Natural killer cell (primary cell): ENCODE measurements around the gene SPRY1. TPM values are rescaled to one million over a fixed set of nuclear protein-coding genes. Genes with fewer than 3 reads are reported as not detected.

Source experiments
- ATAC-seq, 3 donors: fragments of 150-1000 bp in 2 of 3; fragments of 200-7000 bp in 1 of 3; cut with Tn5 transposase; 1 replicate in 1 of 3; 2 replicates in 2 of 3; pipeline ENCODE4 v1.10.0; 2021; ENCODE audit warnings: mild to moderate bottlenecking in 2 of 3, moderate library complexity in 2 of 3
- DNase-seq, 2 donors: peaks; one replicate each; pipeline versions ENCODE4 v3.0.0 to v3.0.0-alpha.2; 2013 to 2021; ENCODE audit warnings: mixed read lengths in 1 of 2
- H3K27ac ChIP-seq: one replicate; pipeline ENCODE4 v1.5.1; 2013; ENCODE audit warnings: mild to moderate bottlenecking, low read length
- H3K27me3 ChIP-seq: one replicate; pipeline ENCODE4 v1.6.1; 2013; ENCODE audit warnings: low read length; ENCODE audit not compliant: control insufficient read depth, insufficient read depth
- H3K36me3 ChIP-seq: one replicate; pipeline ENCODE4 v1.6.1; 2013; ENCODE audit warnings: low read length; ENCODE audit not compliant: control insufficient read depth, insufficient read depth
- H3K4me1 ChIP-seq: one replicate; pipeline ENCODE4 v1.6.1; 2013; ENCODE audit warnings: low read length; ENCODE audit not compliant: control insufficient read depth, insufficient read depth
- H3K4me3 ChIP-seq: one replicate; pipeline ENCODE4 v1.5.1; 2013; ENCODE audit warnings: low read length
- H3K9me3 ChIP-seq: one replicate; pipeline ENCODE4 v1.6.1; 2013; ENCODE audit warnings: low read length; ENCODE audit not compliant: control insufficient read depth, insufficient read depth
- H3K27ac Mint-ChIP-seq, 2 donors: one replicate each; pipeline ENCODE4 v1.8.0; 2022; ENCODE audit warnings: mild to moderate bottlenecking in 2 of 2, mixed read lengths in 2 of 2, moderate library complexity in 1 of 2
- H3K27me3 Mint-ChIP-seq, 2 donors: one replicate each; pipeline ENCODE4 v1.8.0; 2022; ENCODE audit warnings: low read depth in 2 of 2, mixed read lengths in 2 of 2
- H3K36me3 Mint-ChIP-seq: one replicate; pipeline ENCODE4 v1.8.0; 2022; ENCODE audit warnings: mixed read lengths
- H3K4me1 Mint-ChIP-seq, 2 donors: one replicate each; pipeline ENCODE4 v1.8.0; 2022; ENCODE audit warnings: mixed read lengths in 2 of 2
- H3K4me3 Mint-ChIP-seq: one replicate; pipeline ENCODE4 v1.8.0; 2022; ENCODE audit warnings: mild to moderate bottlenecking, moderate library complexity, mixed read lengths
- H3K9me3 Mint-ChIP-seq, 2 donors: one replicate each; pipeline ENCODE4 v1.8.0; 2022; ENCODE audit warnings: mixed read lengths in 2 of 2
- WGBS: methylation state at CpG from one replicate; pipeline ENCODE4 v1.1.7; 2013; ENCODE audit warnings: missing lambda C conversion rate; ENCODE audit not compliant: insufficient coverage; 5-methylcytosine and 5-hydroxymethylcytosine counted together
- intact Hi-C: fragments of 100-400 bp; cut with micrococcal nuclease; formaldehyde crosslinking; loops from one replicate; pipeline ENCODE4 v1.14.2; 2022
- total RNA-seq, 4 donors: library from RNA; stranded (reverse); fragments of 120-200 nt in 1 of 4; gene quantifications; one replicate each; pipeline versions ENCODE4 v1.2.3 to v1.2.4, GENCODE V29; 2013 to 2022
- TF ChIP-seq, protein P1 (sequence below): fragments of 200-600 bp; IDR thresholded peaks from one replicate; pipeline ENCODE4 v1.8.0; 2022; ENCODE audit warnings: antibody characterized with exemption

SPRY1 gene
- total RNA-seq, 3 donors from 2014 or later (not counting 1 experiment from before 2014, with no cell fraction given) = 8.7 to 9.8 (median 9.5) TPM

- 100% methylated on average over 1 of the region's 1 CpG for WGBS
- H3K27ac Mint-ChIP-seq = no peak overlapping the region
- H3K36me3 Mint-ChIP-seq = no peaks in the 10 kb centered on the region
- H3K36me3 ChIP-seq = no peaks in the 10 kb centered on the region
- H3K9me3 ChIP-seq = no peaks in the 10 kb centered on the region
- no peak overlapping the region for H3K27ac ChIP-seq
- intact Hi-C loops = no loop called here
- H3K27me3 ChIP-seq = no peaks in the 10 kb centered on the region
- H3K4me1 Mint-ChIP-seq = peaks cover 0 to 10% of the 10 kb centered on the region in 2 donors
- H3K4me3 ChIP-seq = no peak overlapping the region
- no peaks in the 10 kb centered on the region for H3K4me1 ChIP-seq
- H3K9me3 Mint-ChIP-seq = no peaks in the 10 kb centered on the region
- TF ChIP-seq, protein P1, sequence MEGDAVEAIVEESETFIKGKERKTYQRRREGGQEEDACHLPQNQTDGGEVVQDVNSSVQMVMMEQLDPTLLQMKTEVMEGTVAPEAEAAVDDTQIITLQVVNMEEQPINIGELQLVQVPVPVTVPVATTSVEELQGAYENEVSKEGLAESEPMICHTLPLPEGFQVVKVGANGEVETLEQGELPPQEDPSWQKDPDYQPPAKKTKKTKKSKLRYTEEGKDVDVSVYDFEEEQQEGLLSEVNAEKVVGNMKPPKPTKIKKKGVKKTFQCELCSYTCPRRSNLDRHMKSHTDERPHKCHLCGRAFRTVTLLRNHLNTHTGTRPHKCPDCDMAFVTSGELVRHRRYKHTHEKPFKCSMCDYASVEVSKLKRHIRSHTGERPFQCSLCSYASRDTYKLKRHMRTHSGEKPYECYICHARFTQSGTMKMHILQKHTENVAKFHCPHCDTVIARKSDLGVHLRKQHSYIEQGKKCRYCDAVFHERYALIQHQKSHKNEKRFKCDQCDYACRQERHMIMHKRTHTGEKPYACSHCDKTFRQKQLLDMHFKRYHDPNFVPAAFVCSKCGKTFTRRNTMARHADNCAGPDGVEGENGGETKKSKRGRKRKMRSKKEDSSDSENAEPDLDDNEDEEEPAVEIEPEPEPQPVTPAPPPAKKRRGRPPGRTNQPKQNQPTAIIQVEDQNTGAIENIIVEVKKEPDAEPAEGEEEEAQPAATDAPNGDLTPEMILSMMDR = no peak
- ATAC-seq = no peak
- no peak overlapping the region for H3K4me3 Mint-ChIP-seq
- no peak for DNase-seq
- peaks cover 0 to 8% of the 10 kb centered on the region in 2 donors for H3K27me3 Mint-ChIP-seq
These were observed 34.5 kb upstream of the SPRY1 start for GRCh38 chr4:123362103-123362502.

DNA sequence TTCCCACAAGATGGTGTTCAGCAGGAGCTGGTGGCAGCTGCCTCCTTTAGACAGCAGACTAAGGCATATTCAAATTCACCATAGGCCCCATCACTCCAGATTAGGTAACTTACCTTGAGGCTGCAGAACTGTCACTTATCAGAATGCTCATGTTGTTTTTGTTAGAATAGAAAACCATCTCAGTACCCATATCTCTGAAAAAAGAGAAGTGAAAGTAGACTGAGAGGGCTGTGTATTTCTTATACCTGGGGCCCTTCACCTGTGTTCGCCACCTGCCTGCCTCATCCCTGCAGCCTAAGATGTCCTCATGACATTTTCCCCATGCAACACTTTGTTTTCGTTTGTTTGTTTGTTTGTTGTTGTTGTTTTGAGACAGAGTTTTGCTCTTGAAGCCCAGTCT is 32.9 kb upstream of the SPRY1 start:
- 92% methylated on average over 2 of the region's 2 CpGs for WGBS

DNA sequence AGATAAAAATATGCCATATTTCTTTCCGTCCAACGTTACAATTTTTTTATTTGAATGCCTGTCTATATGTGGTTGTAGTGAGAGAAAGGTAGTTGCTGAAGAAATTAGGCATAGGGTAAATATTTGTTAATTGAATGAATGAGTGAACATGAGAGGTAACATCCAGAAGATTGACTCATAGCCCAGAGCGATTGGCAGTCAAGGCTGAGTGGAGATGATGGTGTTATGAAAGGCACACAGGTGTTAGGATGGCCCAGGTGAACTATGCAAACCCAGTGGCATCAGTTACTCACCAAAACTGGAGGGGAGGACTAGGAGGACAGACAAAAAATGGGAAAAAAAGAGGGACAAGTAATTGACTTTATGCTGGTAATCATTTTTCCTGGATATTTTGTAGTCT is 31.7 kb upstream of the SPRY1 start:
- no peak overlapping the region for H3K4me3 Mint-ChIP-seq
- ATAC-seq = no peak
- 88% methylated on average over 3 of the region's 3 CpGs for WGBS
- intact Hi-C loops = no loop called here
- no peaks in the 10 kb centered on the region for H3K9me3 Mint-ChIP-seq
- TF ChIP-seq, protein P1 = no peak
- DNase-seq = no peak
- Histone ChIP-seq H3K4me3 (no peak overlapping the region), H3K36me3 (no peaks in the 10 kb centered on the region), H3K27me3 (no peaks in the 10 kb centered on the region), H3K27ac (no peak overlapping the region), H3K9me3 (no peaks in the 10 kb centered on the region), H3K4me1 (no peaks in the 10 kb centered on the region)
- H3K27ac Mint-ChIP-seq = no peak overlapping the region
- no peaks in the 10 kb centered on the region for H3K36me3 Mint-ChIP-seq
- peaks cover 0 to 6% of the 10 kb centered on the region in 2 donors for H3K27me3 Mint-ChIP-seq
- peaks cover 0 to under 1% of the 10 kb centered on the region in 2 donors for H3K4me1 Mint-ChIP-seq

More for the DNA sequence above, 32.9 kb upstream of the SPRY1 start:
- Mint-ChIP-seq H3K27ac (no peak overlapping the region), H3K4me3 (no peak overlapping the region), H3K27me3 (peaks cover 0 to 6% of the 10 kb centered on the region in 2 donors), H3K36me3 (no peaks in the 10 kb centered on the region), H3K9me3 (no peaks in the 10 kb centered on the region), H3K4me1 (peaks cover 0 to 10% of the 10 kb centered on the region in 2 donors)
- TF ChIP-seq, protein P1 = no peak
- Histone ChIP-seq H3K9me3 (no peaks in the 10 kb centered on the region), H3K27ac (no peak overlapping the region), H3K4me3 (no peak overlapping the region), H3K4me1 (no peaks in the 10 kb centered on the region), H3K36me3 (no peaks in the 10 kb centered on the region), H3K27me3 (no peaks in the 10 kb centered on the region)
- no peak for ATAC-seq
- no peak for DNase-seq
- intact Hi-C loops = no loop called here

- intact Hi-C loops = no loop called here
- no peak overlapping the region for H3K27ac Mint-ChIP-seq
- no peaks in the 10 kb centered on the region for H3K9me3 ChIP-seq
- H3K27ac ChIP-seq = no peak overlapping the region
- ATAC-seq (no peak), DNase-seq (no peak)
- no peak overlapping the region for H3K4me3 Mint-ChIP-seq
- no peaks in the 10 kb centered on the region for H3K9me3 Mint-ChIP-seq
- H3K27me3 ChIP-seq = no peaks in the 10 kb centered on the region
- peaks cover 0 to 6% of the 10 kb centered on the region in 2 donors for H3K27me3 Mint-ChIP-seq
- WGBS = 80% methylated on average over 1 of the region's 1 CpG
- no peaks in the 10 kb centered on the region for H3K36me3 ChIP-seq
- H3K4me3 ChIP-seq = no peak overlapping the region
- no peaks in the 10 kb centered on the region for H3K36me3 Mint-ChIP-seq
- H3K4me1 ChIP-seq = no peaks in the 10 kb centered on the region
- no peaks in the 10 kb centered on the region for H3K4me1 Mint-ChIP-seq
- TF ChIP-seq, protein P1 = no peak
These were observed 31.2 kb upstream of the SPRY1 start for GRCh38 chr4:123365412-123365811.
